DMS153 treated with DMSO at 0.1 percent for 48 hours (cell line): ENCODE results near the gene PSMB10.
"Not testable (repeated sequence)": the region's sequence is repeated elsewhere in the genome, so short reads cannot be mapped to it uniquely, and the experiment has no call there.

Experiments used
- DNase-seq: peaks from one replicate; lab custom pipeline; 2025; ENCODE audit not compliant: unreplicated experiment; lab: John Stamatoyannopoulos, UW

PSMB10 gene

GRCh38 chr16:67927131-67927941, 9.3 kb downstream of the PSMB10 start:
- no peak for DNase-seq

DNA sequence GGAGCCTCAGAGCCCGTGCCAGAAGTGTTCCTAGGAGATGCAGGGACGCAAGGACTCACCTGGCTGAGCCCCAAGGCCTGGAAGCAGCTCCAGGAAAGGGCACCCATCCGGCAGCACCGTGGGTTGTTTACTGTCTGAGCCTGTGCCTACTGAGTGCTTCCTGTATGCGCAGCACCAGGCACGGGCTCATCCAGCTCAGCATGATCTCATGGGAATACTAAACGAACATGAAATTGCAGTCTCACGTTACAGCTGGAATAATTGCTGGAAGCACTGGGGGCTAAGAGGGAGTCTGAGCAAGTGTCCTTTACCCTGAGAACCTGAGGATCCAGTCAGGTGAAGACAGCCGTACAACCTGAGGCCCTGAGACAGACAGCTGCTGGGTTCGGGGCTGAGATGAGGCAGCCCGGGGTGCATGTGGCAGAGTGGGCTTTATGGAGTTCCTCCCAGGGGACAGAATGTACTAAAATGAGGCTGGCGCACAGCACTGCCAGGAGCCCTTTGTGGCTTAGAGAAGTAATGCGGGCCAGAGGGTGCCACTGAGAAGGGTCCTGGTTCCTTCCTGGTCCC, 10.4 kb downstream of the PSMB10 start:
- peak; percentile 96 for DNase-seq

DNA sequence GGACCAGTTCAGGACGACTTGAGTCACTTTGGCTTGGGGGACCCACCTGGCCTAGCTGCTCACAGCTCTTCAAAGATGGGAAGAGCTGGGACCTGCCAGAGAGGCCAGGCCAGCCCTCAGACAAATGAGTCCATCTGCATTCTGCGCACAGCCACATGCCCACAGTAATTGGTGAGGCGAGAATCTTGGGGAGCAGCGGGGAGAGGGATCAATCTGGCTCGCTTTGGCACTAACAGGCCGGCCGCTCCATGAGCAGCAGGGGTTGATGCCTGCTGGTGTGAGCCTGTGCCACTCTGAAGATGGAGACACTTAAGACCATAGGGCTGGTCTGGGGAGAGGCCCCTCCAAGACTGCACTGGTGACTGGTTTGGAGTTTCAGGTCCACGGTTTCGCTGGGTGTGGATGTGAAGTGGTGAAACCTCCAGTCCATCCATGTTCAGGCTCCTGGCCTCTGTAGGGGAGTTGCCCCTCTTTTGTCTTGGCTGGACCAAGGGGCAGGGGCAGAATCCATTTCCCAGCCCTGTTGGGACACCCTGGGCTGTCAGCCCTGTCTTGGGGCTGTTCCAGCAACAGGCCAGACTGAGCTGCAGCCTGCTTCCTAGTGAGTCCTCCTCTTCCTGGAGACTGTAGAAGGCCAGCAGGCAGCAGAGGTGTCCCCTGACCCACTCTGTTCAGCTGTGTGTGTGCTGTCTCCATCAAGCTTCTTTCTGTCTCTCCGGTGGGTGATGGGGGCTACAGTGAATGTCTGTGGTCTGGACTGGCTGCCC, 12.3 kb downstream of the PSMB10 start:
- no peak for DNase-seq

DNA sequence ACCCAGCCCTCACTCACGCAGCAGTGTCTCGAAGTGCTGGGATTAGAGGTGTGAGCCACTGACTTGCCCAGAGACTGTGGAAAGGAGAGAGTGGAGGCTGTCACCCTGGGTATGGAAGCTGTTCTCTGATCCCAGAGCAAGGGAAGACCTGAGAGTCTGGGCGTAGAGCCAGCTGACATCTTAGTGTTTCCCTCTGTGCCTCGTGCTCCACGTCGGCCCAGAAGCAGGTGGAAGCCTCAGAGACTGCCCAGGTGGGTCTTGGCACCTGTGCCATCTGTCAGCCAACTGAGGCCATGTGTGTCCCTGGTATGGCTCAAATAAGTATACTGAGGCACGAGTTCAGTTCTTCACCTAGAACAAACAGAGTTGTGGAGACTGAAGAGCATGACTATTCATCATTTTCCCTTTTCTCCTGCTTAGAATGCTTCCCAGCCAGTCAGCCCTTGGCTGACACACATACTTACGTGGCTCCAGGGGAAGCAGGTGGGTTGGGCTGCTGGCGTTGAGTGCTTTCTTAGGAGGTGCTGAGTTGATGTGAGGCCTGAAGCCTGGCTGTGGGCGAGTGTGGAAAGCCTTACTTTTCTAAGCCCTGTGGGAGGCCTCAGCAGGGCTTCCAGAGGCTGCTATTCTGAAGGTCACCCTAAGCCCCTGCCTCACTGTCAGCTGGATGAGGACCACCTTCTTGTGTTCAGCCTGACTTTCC, 13.1 kb downstream of the PSMB10 start:
- DNase-seq, result peak; percentile 45

GRCh38 chr16:67922740-67923139, 13.9 kb downstream of the PSMB10 start:
- DNase-seq, result peak; percentile 79

- DNase-seq, result no peak
Measured at GRCh38 chr16:67922221-67922620, 14.4 kb downstream of the PSMB10 start.

GRCh38 chr16:67919622-67920221, 16.9 kb downstream of the PSMB10 start:
- peak; percentile 50 for DNase-seq

DNA sequence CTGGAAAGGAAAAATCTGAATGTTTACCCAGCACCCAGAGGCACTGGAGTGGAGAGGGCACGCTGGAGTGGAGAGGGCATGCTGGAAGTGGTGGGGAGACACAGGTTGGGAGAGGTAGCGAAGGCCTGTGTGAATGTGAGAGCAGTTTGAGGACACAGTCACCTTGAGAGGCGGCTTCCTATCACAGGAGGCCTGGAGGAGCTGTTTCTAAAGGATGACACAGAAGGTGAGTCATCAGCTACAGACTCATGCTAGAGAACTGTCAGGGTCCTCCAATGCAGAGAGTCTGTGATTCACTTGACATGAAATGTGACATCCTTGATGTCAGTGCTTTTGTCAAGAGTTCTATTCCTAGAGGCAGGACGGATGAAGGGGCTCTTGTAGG, 18.8 kb downstream of the PSMB10 start:
- DNase-seq, result no peak

DNA sequence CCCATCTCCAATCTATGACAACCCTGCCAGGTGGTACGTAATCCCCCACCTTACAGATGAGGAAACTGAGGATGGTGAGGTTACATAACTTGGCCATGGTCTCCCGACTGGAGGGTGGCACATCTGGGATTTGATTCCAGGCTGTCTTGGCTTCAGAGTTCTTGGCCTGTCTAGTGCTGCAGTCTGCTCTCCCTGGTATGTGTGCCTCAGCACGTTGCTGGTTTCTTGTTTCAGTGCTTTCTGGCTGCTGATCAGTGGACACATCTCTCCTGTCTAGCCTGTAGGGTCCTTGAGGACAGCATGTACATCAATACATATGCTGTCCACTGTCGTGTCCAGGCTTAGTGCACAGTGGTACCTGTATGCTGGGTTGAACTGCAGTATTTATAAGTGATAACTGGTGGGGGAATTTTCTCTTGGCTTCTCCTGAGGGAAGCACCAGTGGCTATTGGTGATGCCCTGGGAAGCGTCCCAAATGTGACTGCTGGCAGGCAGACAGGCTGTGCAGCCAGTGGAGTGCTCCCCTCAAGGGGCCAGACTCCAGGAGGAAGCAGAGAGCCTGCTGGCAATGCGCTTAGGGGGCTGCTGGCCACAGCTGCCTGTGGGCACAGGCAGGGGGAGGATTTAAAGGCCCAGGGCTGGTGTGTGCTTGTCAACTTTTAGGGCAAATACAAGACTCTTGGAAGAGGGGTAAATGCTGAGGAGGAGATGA, 19.4 kb downstream of the PSMB10 start:
- no peak for DNase-seq

GRCh38 chr16:67915831-67916723, 20.6 kb downstream of the PSMB10 start:
- no peak for DNase-seq

- not testable (repeated sequence) for DNase-seq
Measured at GRCh38 chr16:67915496-67915769, 21.2 kb downstream of the PSMB10 start.

- DNase-seq, result no peak
Measured at GRCh38 chr16:67914758-67915495, 21.7 kb downstream of the PSMB10 start.

GRCh38 chr16:67910158-67910557, 26.5 kb downstream of the PSMB10 start:
- no peak for DNase-seq

- no peak for DNase-seq
Measured at GRCh38 chr16:67909056-67909742, 27.5 kb downstream of the PSMB10 start.

- no peak for DNase-seq
Measured at GRCh38 chr16:67907397-67908180, 29.1 kb downstream of the PSMB10 start.

DNA sequence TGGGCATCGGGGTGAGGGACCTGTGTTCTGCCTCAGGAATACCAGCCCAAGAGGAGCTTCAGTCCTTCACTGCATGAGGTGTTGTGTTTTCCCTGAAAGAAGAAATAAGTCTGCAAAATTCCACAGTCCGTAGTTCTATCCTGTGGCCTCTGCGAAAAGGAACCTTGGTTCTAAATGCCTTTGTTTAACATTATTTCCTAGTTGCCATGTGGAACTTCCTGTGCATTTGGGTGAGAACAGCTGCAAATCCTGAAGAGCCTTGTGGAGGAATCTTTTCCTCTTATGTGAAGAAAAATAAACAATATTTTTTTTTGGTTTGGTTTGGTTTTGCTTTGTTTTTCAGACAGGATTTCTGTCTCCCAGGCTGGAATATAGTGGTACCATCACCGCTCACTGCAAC, 33.8 kb downstream of the PSMB10 start:
- no peak for DNase-seq

- no peak for DNase-seq
Measured at GRCh38 chr16:67901734-67902133, 34.9 kb downstream of the PSMB10 start.

DNA sequence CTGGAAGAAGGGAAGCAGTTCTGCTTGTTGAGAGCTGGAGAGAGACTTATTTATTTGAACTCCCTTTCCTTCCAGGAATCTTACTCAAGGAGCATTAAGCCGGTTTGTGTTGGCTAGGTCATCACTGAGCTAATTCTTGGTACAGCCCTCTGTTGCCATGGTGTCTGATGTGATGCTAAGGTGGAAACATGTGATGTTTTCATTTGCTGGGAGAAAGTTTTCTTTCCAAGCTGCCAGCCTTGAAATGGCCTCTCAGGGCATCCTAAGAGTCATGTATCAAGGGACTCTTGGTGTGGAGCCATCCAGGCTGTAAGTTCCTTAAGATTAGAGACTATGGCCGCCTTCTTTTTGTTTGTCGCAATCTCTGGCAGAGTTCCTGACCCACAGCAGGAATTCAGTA, 39.4 kb downstream of the PSMB10 start:
- no peak for DNase-seq
